ENCODE data around the gene DDX27. TPM values are rescaled to one million over a fixed set of nuclear protein-coding genes. Genes with fewer than 3 reads are reported as not detected.

DDX27 gene
- total RNA-seq, 1 experiment from 2014 or later, result 80.8 TPM

DNA sequence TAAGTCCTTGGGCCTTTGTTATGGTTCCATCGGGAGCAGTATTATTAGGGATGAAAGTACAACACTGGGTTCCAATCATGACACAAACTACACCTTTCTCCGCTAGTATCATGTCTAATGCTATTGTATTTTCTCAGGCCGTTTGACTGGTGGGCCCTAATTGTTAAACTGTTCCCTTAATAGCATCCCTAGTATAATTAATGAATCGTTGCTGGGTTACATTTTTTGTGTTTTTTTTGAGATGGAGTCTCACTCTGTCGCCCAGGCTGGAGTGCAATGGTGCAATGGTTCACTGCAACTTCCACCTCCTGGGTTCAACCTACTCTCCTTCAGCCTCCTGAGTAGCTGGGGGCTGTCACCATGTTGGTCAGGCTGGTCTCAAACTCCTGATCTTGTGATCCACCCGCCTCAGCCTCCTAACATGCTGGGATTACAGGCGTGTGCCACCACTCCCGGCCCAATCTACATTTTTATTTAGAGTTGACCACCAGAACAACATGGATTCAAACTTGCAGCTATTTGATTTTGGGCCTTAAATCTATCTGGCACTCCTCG lies 62.8 kb downstream of the DDX27 start:
- no peak overlapping the region for H3K27ac ChIP-seq (ENCODE audit: low read length)
- CTCF ChIA-PET, result no interaction called here
- peaks cover 53% of the 10 kb centered on the region for H3K4me1 ChIP-seq (ENCODE audit: insufficient read depth, low read length)
- BruUV-seq (replicated peaks), result no TSS peak
- peaks cover 94% of the 10 kb centered on the region for H3K79me2 ChIP-seq (ENCODE audit: low read length)
- peak overlapping the region; percentile 89 for H3K4me2 ChIP-seq (ENCODE audit: low read length)
- intact Hi-C loops (cut with micrococcal nuclease), result no loop called here
- no peaks in the 10 kb centered on the region for H3K27me3 ChIP-seq (ENCODE audit: low read length)
- DNase-seq, result no peak
- H3K4me3 ChIP-seq (ENCODE audit: low read length), result peak overlapping the region; percentile 89
- no peak overlapping the region for H3K9ac ChIP-seq (ENCODE audit: low read length)
- peaks cover 35% of the 10 kb centered on the region for H3K9me3 ChIP-seq (ENCODE audit: low read length)
- H2AFZ ChIP-seq (ENCODE audit: low read length), result no peak overlapping the region
- POLR2A ChIA-PET (ENCODE audit: unreplicated experiment), result no interaction called here
- H3K9me2 ChIP-seq (replicated peaks; ENCODE audit: low read length), result no peaks in the 10 kb centered on the region
- no peak for ATAC-seq
- peaks cover 60% of the 10 kb centered on the region for H3F3A ChIP-seq (ENCODE audit: low read length, unreplicated experiment)
- TF ChIP-seq CTCF (conservative IDR thresholded peaks at IDR 0.05; ENCODE audit: low read depth, low read length) (no peak), EZH2 (IDR thresholded peaks at IDR 0.05; ENCODE audit: low read length, unreplicated experiment) (no peak), EZH2phosphoT487 (IDR thresholded peaks at IDR 0.05; ENCODE audit: borderline replicate concordance, low read length) (no peak)
- peaks cover 84% of the 10 kb centered on the region for H3K36me3 ChIP-seq (ENCODE audit: low read depth, low read length)
- H4K20me1 ChIP-seq (ENCODE audit: low read length), result peaks cover 83% of the 10 kb centered on the region

GRCh38 chr20:49282584-49283171 lies 63.5 kb downstream of the DDX27 start:
- Histone ChIP-seq H3K36me3 (ENCODE audit: low read depth, low read length) (peaks cover 91% of the 10 kb centered on the region), H2AFZ (ENCODE audit: low read length) (no peak overlapping the region), H3K9ac (ENCODE audit: low read length) (no peak overlapping the region), H3K9me3 (ENCODE audit: low read length) (peaks cover 36% of the 10 kb centered on the region), H3K27ac (ENCODE audit: low read length) (no peak overlapping the region), H3K9me2 (replicated peaks; ENCODE audit: low read length) (no peaks in the 10 kb centered on the region), H3K4me2 (ENCODE audit: low read length) (peak overlapping the region; percentile 89), H3K4me3 (ENCODE audit: low read length) (peak overlapping the region; percentile 89), H3K79me2 (ENCODE audit: low read length) (peaks cover 94% of the 10 kb centered on the region), H3F3A (ENCODE audit: low read length, unreplicated experiment) (peaks cover 67% of the 10 kb centered on the region), H4K20me1 (ENCODE audit: low read length) (peaks cover 90% of the 10 kb centered on the region), H3K27me3 (ENCODE audit: low read length) (no peaks in the 10 kb centered on the region), H3K4me1 (ENCODE audit: insufficient read depth, low read length) (peaks cover 60% of the 10 kb centered on the region)
- no TSS peak for BruUV-seq (replicated peaks)
- CTCF ChIA-PET, result no interaction called here
- intact Hi-C loops (cut with micrococcal nuclease), result no loop called here
- POLR2A ChIA-PET (ENCODE audit: unreplicated experiment), result no interaction called here
- TF ChIP-seq EZH2 (IDR thresholded peaks at IDR 0.05; ENCODE audit: low read length, unreplicated experiment), result no peak
- no peak for TF ChIP-seq EZH2phosphoT487 (IDR thresholded peaks at IDR 0.05; ENCODE audit: borderline replicate concordance, low read length)
- no peak for TF ChIP-seq CTCF (conservative IDR thresholded peaks at IDR 0.05; ENCODE audit: low read depth, low read length)
- ATAC-seq (no peak), DNase-seq (no peak)

DNA sequence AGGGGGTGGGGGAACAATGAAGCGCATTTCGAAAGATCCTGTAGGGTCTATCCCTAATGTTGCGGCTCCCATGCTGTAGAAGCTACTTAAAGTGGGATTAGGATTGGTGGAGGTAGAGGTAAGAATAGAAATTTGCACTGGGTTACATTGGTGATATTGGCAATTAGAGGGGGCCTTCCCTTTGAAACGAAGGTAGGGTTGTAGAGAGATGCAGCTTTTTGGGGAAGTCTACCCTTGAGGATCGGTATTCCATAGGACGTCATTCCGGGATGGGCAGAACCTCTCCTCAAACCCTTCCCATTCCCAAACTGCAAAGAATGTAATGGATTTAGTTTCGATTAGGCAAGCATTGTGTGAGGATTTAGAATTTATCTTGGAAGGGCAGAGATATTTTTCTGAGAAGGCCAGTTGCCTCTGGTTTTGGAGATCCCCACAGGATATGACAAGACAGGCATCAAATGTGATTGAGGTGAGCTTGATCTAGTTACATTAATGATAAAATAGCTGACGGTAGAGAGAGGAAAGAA lies 64.0 kb downstream of the DDX27 start:
- intact Hi-C loops (cut with micrococcal nuclease), result no loop called here
- Histone ChIP-seq H3K27me3 (ENCODE audit: low read length) (no peaks in the 10 kb centered on the region), H3K4me3 (ENCODE audit: low read length) (peak overlapping the region; percentile 89)

More for the DNA sequence above, 64.0 kb downstream of the DDX27 start:
- peaks cover 95% of the 10 kb centered on the region for H4K20me1 ChIP-seq (ENCODE audit: low read length)
- H3K9ac ChIP-seq (ENCODE audit: low read length), result no peak overlapping the region
- TF ChIP-seq EZH2phosphoT487 (IDR thresholded peaks at IDR 0.05; ENCODE audit: borderline replicate concordance, low read length) (no peak), CTCF (conservative IDR thresholded peaks at IDR 0.05; ENCODE audit: low read depth, low read length) (no peak), EZH2 (IDR thresholded peaks at IDR 0.05; ENCODE audit: low read length, unreplicated experiment) (no peak)
- no TSS peak for BruUV-seq (replicated peaks)
- ATAC-seq (no peak), DNase-seq (no peak)
- peaks cover 96% of the 10 kb centered on the region for H3K79me2 ChIP-seq (ENCODE audit: low read length)
- H3K9me3 ChIP-seq (ENCODE audit: low read length), result peaks cover 36% of the 10 kb centered on the region
- H3K4me2 ChIP-seq (ENCODE audit: low read length), result peak overlapping the region; percentile 89
- POLR2A ChIA-PET (ENCODE audit: unreplicated experiment), result interaction anchor here (0.7 kb wide), 1 partner anchor 550 kb away, joined by 3 read pairs; no protein-coding TSS in a partner anchor
- peaks cover 73% of the 10 kb centered on the region for H3F3A ChIP-seq (ENCODE audit: low read length, unreplicated experiment)
- peaks cover 66% of the 10 kb centered on the region for H3K4me1 ChIP-seq (ENCODE audit: insufficient read depth, low read length)
- H3K9me2 ChIP-seq (replicated peaks; ENCODE audit: low read length), result no peaks in the 10 kb centered on the region
- no peak overlapping the region for H2AFZ ChIP-seq (ENCODE audit: low read length)
- peaks cover 97% of the 10 kb centered on the region for H3K36me3 ChIP-seq (ENCODE audit: low read depth, low read length)
- CTCF ChIA-PET, result no interaction called here
- no peak overlapping the region for H3K27ac ChIP-seq (ENCODE audit: low read length)
